H7 (cell line): ENCODE measurements around the gene PLIN4. TPM values are rescaled to one million over a fixed set of nuclear protein-coding genes. Genes with fewer than 3 reads are reported as not detected.

Source experiments
- DNase-seq: peaks from one replicate; pipeline ENCODE4 v3.0.0; 2012
- H3K27me3 ChIP-seq: 2 replicates; pipeline ENCODE4 v1.6.0; 2011; ENCODE audit warnings: mild to moderate bottlenecking, low read length; ENCODE audit not compliant: control insufficient read depth, insufficient read depth
- H3K36me3 ChIP-seq: replicated peaks from 2 replicates; pipeline ENCODE4 v1.5.1; 2011; ENCODE audit warnings: low read length; ENCODE audit not compliant: control insufficient read depth, insufficient read depth
- H3K4me3 ChIP-seq: 2 replicates; pipeline ENCODE4 v1.5.1; 2011; ENCODE audit warnings: low read depth, mild to moderate bottlenecking, control low read depth, low read length, moderate library complexity; ENCODE audit not compliant: insufficient read depth
- total RNA-seq: library from RNA; depleted of rRNA; stranded (reverse); fragments of >200 nt; shearing (Covaris generic); gene quantifications from 2 replicates; pipeline ENCODE4 v1.2.3, GENCODE V29; 2014

PLIN4 gene
- total RNA-seq, 1 experiment from 2014 or later = 0.10 TPM

DNA sequence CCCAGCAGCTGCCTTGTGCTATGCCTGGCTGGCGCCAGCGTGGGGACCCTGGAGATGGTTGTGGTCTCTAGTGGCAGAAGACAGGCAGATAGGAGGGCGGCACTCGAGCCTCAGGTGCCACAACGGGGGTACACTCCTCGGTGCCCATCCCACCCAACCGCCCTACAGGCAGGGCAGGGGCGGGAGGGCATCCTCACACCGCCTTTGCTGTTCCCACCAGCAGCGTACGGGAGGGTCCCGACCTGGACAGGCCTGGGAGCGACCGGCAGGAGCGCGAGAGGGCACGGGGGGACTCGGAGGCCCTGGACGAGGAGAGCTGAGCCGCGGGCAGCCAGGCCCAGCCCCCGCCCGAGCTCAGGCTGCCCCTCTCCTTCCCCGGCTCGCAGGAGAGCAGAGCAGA is 16.6 kb downstream of the PLIN4 start:
- peak; percentile 60 for DNase-seq
- H3K4me3 ChIP-seq = no peak overlapping the region
- H3K36me3 ChIP-seq = peaks cover 11% of the 10 kb centered on the region
- H3K27me3 ChIP-seq = no peaks in the 10 kb centered on the region

DNA sequence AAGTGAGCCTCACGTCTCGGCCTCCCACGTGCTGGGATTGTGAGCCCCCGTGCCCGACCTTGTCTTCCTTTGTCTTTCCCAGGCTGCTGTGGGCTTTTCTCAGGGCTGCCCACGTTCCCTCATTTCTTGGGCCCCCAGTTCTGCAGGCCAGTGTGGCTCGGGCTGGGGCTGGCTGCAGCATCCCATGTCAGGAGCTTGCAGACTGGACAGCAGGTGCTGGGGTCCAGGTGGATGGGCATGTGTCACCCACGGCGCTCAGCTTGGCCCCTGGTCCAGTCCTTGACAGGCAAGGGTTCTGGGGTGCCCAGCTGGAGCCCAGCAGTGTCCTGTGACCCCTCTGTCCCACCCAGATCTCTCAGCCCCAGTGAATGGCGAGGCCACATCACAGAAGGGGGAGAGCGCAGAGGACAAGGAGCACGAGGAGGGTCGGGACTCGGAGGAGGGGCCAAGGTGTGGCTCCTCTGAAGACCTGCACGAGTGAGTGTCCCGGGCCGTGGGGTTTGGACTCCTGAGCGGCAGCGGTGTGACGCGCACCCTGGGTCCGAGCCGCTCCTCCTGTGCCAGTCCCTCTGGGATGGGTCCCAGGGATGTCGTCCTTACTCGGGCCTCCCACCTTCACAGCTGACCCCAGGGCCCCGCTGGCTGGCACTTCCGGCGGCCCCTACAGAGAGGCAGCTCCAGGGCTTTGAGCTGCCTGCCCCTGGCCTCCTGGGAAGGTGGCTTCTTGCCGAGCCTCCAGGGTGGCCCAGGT is 17.3 kb downstream of the PLIN4 start:
- H3K4me3 ChIP-seq = no peak overlapping the region
- DNase-seq = peak; percentile 64
- peaks cover 12% of the 10 kb centered on the region for H3K36me3 ChIP-seq
- no peaks in the 10 kb centered on the region for H3K27me3 ChIP-seq

DNA sequence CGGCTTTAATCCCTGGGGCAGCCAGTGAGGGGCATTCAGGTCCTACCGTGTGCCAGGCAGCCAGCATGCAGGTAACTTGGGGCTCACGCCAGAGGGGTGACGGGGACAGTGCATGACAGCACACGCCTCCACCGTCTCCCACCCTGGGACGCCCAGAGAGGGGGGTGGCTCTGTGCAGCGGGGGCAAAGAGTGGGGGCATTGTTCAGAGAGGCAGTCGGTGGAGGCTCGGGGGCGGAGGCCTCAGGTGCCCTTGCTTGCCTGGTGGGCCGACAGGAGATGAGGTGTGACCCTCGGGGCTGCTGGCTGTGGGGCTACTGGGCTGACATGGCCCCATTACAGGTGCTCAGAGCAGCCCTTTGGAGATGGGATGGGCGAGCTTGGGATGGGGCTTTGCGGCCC is 18.4 kb downstream of the PLIN4 start:
- Histone ChIP-seq H3K36me3 (peaks cover 10% of the 10 kb centered on the region), H3K4me3 (no peak overlapping the region), H3K27me3 (no peaks in the 10 kb centered on the region)
- peak; percentile 52 for DNase-seq

DNA sequence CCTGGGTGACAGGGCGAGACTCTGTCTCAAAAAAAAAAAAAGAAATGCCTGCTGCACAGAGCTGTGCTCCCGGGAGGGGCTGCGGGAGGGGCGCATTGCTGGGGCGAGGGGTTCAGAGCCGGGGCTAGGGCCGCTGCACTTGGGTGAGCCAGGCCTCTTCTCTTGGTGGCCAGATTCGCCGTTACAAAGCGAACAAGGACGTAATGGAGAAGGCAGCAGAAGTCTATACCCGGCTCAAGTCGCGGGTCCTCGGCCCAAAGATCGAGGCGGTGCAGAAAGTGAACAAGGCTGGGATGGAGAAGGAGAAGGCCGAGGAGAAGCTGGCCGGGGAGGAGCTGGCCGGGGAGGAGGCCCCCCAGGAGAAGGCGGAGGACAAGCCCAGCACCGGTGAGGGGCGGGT is 19.0 kb downstream of the PLIN4 start:
- Histone ChIP-seq H3K4me3 (no peak overlapping the region), H3K27me3 (no peaks in the 10 kb centered on the region), H3K36me3 (peaks cover 10% of the 10 kb centered on the region)
- DNase-seq = peak; percentile 45

DNA sequence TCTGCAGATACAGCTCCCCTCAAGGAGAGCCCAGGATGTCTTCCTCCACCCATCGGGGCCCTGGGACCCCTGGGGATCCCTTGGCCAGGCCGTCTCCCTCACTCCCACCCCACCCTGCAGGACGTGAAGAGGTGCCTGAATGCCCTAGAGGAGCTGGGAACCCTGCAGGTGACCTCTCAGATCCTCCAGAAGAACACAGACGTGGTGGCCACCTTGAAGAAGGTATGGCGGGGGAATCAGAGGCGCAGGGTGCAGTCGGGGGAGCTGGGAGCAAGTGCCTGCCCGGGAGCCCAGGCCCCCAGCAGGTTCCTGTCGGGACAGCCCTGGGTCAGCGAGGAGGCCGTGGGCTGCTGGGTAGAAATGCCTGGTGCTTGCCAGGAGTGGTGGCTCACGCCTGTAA is 19.6 kb downstream of the PLIN4 start:
- peaks cover 10% of the 10 kb centered on the region for H3K36me3 ChIP-seq
- no peaks in the 10 kb centered on the region for H3K27me3 ChIP-seq
- peak; percentile 42 for DNase-seq

GRCh38 chr19:4497770-4498389 is 20.4 kb downstream of the PLIN4 start:
- H3K4me3 ChIP-seq = no peak overlapping the region
- DNase-seq = no peak
- peaks cover 12% of the 10 kb centered on the region for H3K36me3 ChIP-seq
- no peaks in the 10 kb centered on the region for H3K27me3 ChIP-seq

More for the DNA sequence above, 19.6 kb downstream of the PLIN4 start:
- H3K4me3 ChIP-seq = no peak overlapping the region

DNA sequence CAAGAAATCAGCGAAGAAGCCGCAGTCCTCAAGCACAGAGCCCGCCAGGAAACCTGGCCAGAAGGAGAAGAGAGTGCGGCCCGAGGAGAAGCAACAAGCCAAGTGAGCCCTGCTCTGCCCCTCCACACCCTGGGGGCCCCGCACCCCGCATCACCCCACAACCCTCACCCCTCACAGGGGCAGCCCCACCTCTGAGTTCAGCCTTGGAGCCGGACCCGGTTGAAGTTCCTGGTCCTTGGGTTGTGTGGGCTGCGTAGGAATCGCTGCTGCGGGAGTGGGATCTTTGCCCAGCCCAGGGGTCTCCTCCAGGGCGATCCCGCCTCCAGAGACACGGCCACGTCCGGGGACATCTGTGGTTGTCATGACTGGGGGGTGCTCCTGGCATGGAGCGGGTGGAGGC is 22.0 kb downstream of the PLIN4 start:
- peaks cover 23% of the 10 kb centered on the region for H3K36me3 ChIP-seq
- H3K27me3 ChIP-seq = no peaks in the 10 kb centered on the region
- DNase-seq = peak; percentile 36
- H3K4me3 ChIP-seq = no peak overlapping the region

GRCh38 chr19:4495471-4495870 is 22.8 kb downstream of the PLIN4 start:
- no peaks in the 10 kb centered on the region for H3K27me3 ChIP-seq
- DNase-seq = peak; percentile 82
- no peak overlapping the region for H3K4me3 ChIP-seq
- peaks cover 25% of the 10 kb centered on the region for H3K36me3 ChIP-seq

- DNase-seq = no peak
- peaks cover 28% of the 10 kb centered on the region for H3K36me3 ChIP-seq
- H3K27me3 ChIP-seq = no peaks in the 10 kb centered on the region
- H3K4me3 ChIP-seq = no peak overlapping the region
Observed at GRCh38 chr19:4494691-4495064, 23.6 kb downstream of the PLIN4 start.

DNA sequence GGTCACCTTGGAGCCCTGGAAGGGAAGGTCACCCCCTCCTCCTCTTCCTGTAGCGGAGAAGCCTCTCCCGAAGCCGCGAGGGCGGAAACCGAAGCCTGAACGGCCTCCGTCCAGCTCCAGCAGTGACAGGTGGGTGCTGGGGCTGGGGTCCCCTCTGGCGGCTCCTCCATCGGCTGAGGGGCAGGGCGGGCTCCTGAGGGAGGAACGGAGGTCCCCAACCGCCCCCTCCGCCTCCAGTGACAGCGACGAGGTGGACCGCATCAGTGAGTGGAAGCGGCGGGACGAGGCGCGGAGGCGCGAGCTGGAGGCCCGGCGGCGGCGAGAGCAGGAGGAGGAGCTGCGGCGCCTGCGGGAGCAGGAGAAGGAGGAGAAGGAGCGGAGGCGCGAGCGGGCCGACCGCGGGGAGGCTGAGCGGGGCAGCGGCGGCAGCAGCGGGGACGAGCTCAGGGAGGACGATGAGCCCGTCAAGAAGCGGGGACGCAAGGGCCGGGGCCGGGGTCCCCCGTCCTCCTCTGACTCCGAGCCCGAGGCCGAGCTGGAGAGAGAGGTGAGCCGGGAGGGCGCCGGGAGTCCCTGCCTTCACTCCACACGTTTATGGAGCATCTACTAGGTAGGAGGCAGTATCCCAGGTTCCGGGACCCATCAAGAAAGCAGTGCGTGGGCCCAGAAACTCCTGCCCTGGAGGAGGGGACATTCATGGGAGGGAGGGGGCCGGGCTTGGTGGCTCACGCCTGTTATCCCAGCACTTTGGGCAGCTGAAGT is 24.2 kb downstream of the PLIN4 start:
- Histone ChIP-seq H3K4me3 (no peak overlapping the region), H3K27me3 (no peaks in the 10 kb centered on the region), H3K36me3 (peaks cover 30% of the 10 kb centered on the region)
- DNase-seq = peak; percentile 57

- H3K4me3 ChIP-seq = no peak overlapping the region
- H3K27me3 ChIP-seq = no peaks in the 10 kb centered on the region
- DNase-seq = peak; percentile 63
- peaks cover 33% of the 10 kb centered on the region for H3K36me3 ChIP-seq
Observed at GRCh38 chr19:4493104-4493928, 25.0 kb downstream of the PLIN4 start.

GRCh38 chr19:4492337-4493103 is 25.8 kb downstream of the PLIN4 start:
- no peaks in the 10 kb centered on the region for H3K27me3 ChIP-seq
- H3K4me3 ChIP-seq = no peak overlapping the region
- DNase-seq = no peak
- peaks cover 29% of the 10 kb centered on the region for H3K36me3 ChIP-seq

DNA sequence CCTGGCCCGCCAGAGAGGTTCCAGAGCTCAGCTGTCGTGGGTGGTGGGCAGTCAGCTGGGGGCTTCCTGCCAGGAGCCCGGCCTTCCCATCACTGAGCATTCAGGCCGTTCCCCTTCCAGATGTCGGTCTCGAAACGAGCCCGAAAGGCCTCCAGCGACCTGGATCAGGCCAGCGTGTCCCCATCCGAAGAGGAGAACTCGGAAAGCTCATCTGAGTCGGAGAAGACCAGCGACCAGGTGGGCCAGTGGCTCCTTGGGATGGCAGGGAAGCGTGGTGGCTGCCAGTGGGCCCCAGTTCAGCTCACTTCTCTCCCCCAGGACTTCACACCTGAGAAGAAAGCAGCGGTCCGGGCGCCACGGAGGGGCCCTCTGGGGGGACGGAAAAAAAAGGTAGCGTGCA is 26.8 kb downstream of the PLIN4 start:
- peaks cover 28% of the 10 kb centered on the region for H3K36me3 ChIP-seq
- no peak overlapping the region for H3K4me3 ChIP-seq
- no peaks in the 10 kb centered on the region for H3K27me3 ChIP-seq
- peak; percentile 51 for DNase-seq

GRCh38 chr19:4488496-4488895 is 29.8 kb downstream of the PLIN4 start:
- H3K36me3 ChIP-seq = peaks cover 28% of the 10 kb centered on the region
- peak; percentile 33 for DNase-seq
- no peaks in the 10 kb centered on the region for H3K27me3 ChIP-seq
- H3K4me3 ChIP-seq = no peak overlapping the region
